PFSK-1 (cell line): ENCODE measurements around the gene TIMM13.

ENCODE experiments used
- POLR2AphosphoS5 ChIP-seq: IDR thresholded peaks from 2 replicates; pipeline ENCODE4 v1.6.1; 2012; ENCODE audit warnings: low read depth, mild to moderate bottlenecking, control low read depth, low read length, moderate library complexity
- SIN3A ChIP-seq: IDR thresholded peaks from 2 replicates; pipeline ENCODE4 v1.6.1; 2012; ENCODE audit warnings: mild to moderate bottlenecking, low read length, moderate library complexity, borderline replicate concordance; ENCODE audit not compliant: insufficient read depth
- TAF1 ChIP-seq: IDR thresholded peaks from 2 replicates; pipeline ENCODE4 v1.6.1; 2012; ENCODE audit warnings: low read length, control low read depth, borderline replicate concordance; ENCODE audit not compliant: insufficient read depth

DNA sequence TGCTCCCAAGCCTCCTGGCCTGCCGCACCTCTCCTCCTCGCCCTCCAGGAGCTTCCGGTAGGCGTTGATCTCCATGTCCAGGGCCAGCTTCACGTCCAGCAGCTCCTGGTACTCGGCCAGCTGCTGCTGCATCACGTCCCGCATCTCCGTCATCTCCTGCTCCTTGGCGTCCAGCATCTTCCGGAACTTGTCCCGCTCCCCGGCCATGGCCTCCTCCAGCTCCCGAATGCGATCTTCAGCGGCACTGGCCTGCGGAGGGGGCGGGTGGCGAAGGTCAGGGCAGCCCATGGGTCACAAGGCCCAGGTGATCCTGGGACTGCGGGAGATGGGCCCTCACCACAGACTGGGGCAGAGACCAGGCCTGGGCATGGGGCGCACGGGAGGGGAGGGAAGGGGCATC is 6.9 kb upstream of the TIMM13 start:
- no peak for TF ChIP-seq POLR2AphosphoS5
- no peak for TF ChIP-seq TAF1
- no peak for TF ChIP-seq SIN3A
